Measurements from ENCODE around the gene PRDM5. TPM values are rescaled to one million over a fixed set of nuclear protein-coding genes. Genes with fewer than 3 reads are reported as not detected.
"Not testable (repeated sequence)": the region's sequence is repeated elsewhere in the genome, so short reads cannot be mapped to it uniquely, and the experiment has no call there.

Gene PRDM5
- total and polyA plus RNA-seq, 3 donors from 2014 or later, result 8.2 to 21.9 (median 19.1) TPM

DNA sequence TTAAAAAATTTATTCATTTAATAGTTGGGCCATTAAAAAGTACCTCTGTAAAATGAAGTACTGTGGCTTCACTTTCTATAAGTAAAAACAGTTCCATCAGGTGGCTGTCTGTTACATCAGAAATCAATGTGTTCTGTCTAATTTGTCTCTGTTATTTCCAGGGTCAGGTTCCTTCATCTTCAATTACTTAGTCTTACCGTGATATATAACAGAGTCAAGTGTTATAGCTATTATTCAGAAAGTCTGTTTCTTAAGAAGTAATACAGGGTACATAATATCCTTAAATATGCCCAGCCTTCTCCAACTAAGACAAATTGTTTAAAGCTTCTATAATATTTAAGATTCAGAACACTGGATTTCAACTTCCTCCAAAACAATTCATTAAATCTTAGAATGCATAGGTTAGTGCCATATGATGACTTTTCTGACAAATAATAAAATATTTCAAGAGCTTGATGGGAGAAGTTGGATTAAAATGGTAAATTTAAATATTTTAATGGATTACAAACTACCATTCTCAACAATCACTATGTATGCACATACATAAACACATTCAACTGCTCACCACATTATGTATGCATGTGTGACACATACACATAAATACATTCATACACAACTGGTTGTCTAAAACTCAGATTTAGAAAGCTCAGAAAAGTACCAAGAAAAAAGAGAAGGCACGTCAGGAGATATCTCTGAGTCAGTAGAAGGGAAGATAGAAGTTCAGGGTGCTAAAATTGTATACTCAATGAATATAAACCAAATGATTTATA, 268.5 kb downstream of the PRDM5 start:
- intact Hi-C loops (cut with DNase I; ENCODE audit: low total_unique reads), result no loop called here
- no peaks in the 10 kb centered on the region for H3K4me1 ChIP-seq
- H3K4me3 ChIP-seq, result no peak overlapping the region
- H3K27me3 ChIP-seq, result no peaks in the 10 kb centered on the region
- H3K36me3 ChIP-seq (ENCODE audit: low read depth, missing control alignments), result no peaks in the 10 kb centered on the region
- H3K27ac ChIP-seq, result no peak overlapping the region
- TF ChIP-seq, protein P1, sequence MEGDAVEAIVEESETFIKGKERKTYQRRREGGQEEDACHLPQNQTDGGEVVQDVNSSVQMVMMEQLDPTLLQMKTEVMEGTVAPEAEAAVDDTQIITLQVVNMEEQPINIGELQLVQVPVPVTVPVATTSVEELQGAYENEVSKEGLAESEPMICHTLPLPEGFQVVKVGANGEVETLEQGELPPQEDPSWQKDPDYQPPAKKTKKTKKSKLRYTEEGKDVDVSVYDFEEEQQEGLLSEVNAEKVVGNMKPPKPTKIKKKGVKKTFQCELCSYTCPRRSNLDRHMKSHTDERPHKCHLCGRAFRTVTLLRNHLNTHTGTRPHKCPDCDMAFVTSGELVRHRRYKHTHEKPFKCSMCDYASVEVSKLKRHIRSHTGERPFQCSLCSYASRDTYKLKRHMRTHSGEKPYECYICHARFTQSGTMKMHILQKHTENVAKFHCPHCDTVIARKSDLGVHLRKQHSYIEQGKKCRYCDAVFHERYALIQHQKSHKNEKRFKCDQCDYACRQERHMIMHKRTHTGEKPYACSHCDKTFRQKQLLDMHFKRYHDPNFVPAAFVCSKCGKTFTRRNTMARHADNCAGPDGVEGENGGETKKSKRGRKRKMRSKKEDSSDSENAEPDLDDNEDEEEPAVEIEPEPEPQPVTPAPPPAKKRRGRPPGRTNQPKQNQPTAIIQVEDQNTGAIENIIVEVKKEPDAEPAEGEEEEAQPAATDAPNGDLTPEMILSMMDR (IDR thresholded peaks at IDR 0.05), result no peak
- TF ChIP-seq POLR2A (IDR thresholded peaks at IDR 0.05), result no peak
- no peaks in the 10 kb centered on the region for H3K9me3 ChIP-seq
- WGBS, 2 donors, result 93 to 94% methylated on average over 2 of the region's 2 CpGs
- no peak for DNase-seq

DNA sequence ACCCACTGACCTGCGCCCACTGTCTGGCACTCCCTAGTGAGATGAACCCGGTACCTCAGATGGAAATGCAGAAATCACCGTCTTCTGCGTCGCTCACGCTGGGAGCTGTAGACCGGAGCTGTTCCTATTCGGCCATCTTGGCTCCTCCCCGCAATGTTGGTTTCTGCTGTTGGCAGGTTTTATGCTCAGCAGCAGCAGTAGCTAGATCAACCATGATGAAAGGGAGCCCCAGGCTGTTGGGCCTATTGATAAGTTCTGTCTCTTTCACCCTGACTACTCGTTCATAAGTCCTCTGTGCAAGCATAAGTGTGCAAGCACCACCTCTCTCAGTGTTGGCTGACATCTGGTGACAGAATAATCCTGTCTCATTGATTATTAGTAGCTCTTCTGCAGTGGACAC, 274.2 kb downstream of the PRDM5 start:
- H3K36me3 ChIP-seq (ENCODE audit: low read depth, missing control alignments); intact Hi-C loops (cut with DNase I; ENCODE audit: low total_unique reads); H3K27me3 ChIP-seq; H3K4me3 ChIP-seq; H3K4me1 ChIP-seq; H3K9me3 ChIP-seq; DNase-seq; H3K27ac ChIP-seq: not testable (repeated sequence)
- WGBS, 2 donors, result 20 to 86% methylated on average over 1 to 10 of the region's 10 CpGs

Small RNA genes within 50 kb of the gene (small RNA-seq; reads per million reads assigned to genes)
- gene RNU6-550P, result 0 reads per million in 2 donors

Other genes with a start within 250 kb of the PRDM5 start
- gene NDNF, start 149.8 kb upstream of the PRDM5 start, total RNA-seq, result 1 to 10 TPM; 3.3 to 7.6 TPM
- gene NDNF, start 149.8 kb upstream of the PRDM5 start, polyA plus RNA-seq (ENCODE audit: insufficient read depth, low read depth, low replicate concordance), result 20.7 TPM
- 1 to 10 TPM in 1 of 2 donors, under 1 TPM in 1; 0.43 to 1.1 TPM for gene TNIP3, start 241.6 kb upstream of the PRDM5 start, total RNA-seq
- gene TNIP3, start 241.6 kb upstream of the PRDM5 start, polyA plus RNA-seq (ENCODE audit: insufficient read depth, low read depth, low replicate concordance), result 0.80 TPM

Data from testis (tissue), 3 donors.